Measurements from ENCODE around the gene MECP2.

Gene MECP2

DNA sequence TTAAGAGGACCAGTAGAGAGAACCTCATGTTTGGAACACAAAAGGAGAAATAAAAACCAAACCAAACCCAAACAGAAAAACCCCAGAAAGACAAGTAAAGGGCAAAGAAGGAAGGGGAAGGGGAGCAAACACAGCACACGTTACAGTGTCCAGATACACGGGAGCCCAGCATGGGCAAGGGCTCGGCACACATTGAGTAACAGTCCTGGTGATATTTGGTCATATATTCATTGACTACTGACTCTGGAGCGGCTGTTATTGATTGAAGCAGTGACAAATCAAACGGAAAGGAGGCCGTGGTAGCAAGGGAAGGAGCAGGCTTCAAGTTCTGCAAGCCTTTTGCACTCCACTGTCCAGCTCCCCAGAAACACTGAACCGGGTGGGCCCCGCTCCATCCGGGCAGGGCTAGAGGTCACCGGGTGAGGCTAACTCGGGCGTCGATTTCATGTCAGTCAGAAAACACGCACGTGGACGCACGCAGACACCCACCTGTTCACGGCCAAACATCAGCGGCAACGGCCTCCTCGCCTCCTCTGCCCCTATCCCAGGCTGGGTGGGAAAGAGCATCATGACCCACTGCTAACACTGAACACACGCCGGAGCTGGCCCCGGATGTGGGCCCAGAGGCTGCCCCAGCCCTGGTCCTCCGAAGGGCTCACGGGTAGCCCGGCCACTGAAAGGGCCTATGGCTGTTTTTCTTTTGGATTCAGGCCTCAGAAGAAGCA, 74.1 kb downstream of the MECP2 start:
- Histone ChIP-seq H3K36me3 (ENCODE audit: control insufficient read depth in 5 of 5, insufficient read depth in 5 of 5, low read length in 5 of 5) (peaks cover 0 to 15% (median 2%) of the 10 kb centered on the region in 5 donors), H3K4me1 (ENCODE audit: control insufficient read depth in 5 of 5, insufficient read depth in 5 of 5, low read length in 5 of 5) (peaks cover 2 to 24% (median 19%) of the 10 kb centered on the region in 5 donors), H3K27me3 (ENCODE audit: control insufficient read depth in 5 of 5, insufficient read depth in 4 of 5, low read length in 5 of 5) (peaks cover 4 to 29% (median 17%) of the 10 kb centered on the region in 5 donors), H3K9me3 (ENCODE audit: control insufficient read depth in 5 of 5, low read length in 5 of 5) (no peaks in the 10 kb centered on the region), H3K9ac (ENCODE audit: low read length in 5 of 5) (no peak overlapping the region), H3K4me3 (ENCODE audit: low read depth in 1 of 5, low read length in 5 of 5) (no peak overlapping the region), H3K27ac (ENCODE audit: low read depth, low read length) (no peak overlapping the region)

DNA sequence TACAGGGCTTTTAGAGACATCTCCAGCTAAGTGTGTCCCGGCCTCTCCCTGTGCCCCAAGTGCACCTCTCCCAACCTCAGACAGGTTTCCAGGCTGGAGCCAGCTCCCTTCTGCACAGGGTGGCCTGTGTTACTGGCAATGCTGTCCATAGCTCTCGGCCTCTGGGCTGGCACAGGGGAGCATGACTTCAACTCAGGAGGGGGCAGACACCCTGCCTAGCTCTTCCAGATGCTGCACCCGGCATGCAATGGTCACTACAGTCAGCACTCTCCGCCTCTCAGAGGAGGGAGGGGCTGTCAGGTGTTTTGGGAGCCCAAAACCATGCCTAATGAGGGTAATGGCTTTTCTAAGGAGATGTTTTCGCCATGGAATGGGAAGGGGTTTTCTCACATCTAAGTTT, 75.4 kb downstream of the MECP2 start:
- H3K36me3 ChIP-seq (ENCODE audit: control insufficient read depth in 5 of 5, insufficient read depth in 5 of 5, low read length in 5 of 5): peaks cover 0 to 17% (median 5%) of the 10 kb centered on the region in 5 donors
- no peak overlapping the region for H3K27ac ChIP-seq (ENCODE audit: low read depth, low read length)
- H3K9ac ChIP-seq (ENCODE audit: low read length in 5 of 5): no peak overlapping the region
- H3K4me1 ChIP-seq (ENCODE audit: control insufficient read depth in 5 of 5, insufficient read depth in 5 of 5, low read length in 5 of 5): peaks cover 2 to 30% (median 25%) of the 10 kb centered on the region in 5 donors
- no peaks in the 10 kb centered on the region for H3K9me3 ChIP-seq (ENCODE audit: control insufficient read depth in 5 of 5, low read length in 5 of 5)
- H3K4me3 ChIP-seq (ENCODE audit: low read depth in 1 of 5, low read length in 5 of 5): no peak overlapping the region
- peaks cover 4 to 26% (median 16%) of the 10 kb centered on the region in 5 donors for H3K27me3 ChIP-seq (ENCODE audit: control insufficient read depth in 5 of 5, insufficient read depth in 4 of 5, low read length in 5 of 5)

DNA sequence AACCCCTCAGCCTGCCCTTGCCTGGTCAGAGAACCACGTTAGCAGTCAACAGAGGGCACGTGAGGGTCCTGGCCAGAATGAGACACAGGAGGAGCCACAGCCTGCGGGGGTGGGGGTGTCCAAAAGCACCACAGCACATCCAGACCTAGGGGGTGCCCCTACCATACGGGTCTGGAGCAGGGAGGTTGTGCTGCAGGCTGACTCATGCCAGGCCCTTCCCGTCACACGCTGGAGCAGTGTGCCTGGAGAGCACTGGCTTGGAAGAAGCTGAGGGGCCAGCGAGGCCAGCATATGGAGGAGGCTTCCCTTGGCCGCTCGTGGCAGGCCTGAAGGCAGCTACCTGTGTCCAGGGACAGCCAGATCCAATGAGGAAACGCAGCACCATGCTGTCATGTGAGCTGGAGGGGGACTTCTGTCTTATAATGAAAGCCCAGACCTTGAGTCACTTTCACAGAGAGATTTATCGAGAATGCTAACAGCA, 76.3 kb downstream of the MECP2 start:
- H3K4me1 ChIP-seq (ENCODE audit: control insufficient read depth in 5 of 5, insufficient read depth in 5 of 5, low read length in 5 of 5): peaks cover 2 to 30% (median 25%) of the 10 kb centered on the region in 5 donors
- no peaks in the 10 kb centered on the region for H3K9me3 ChIP-seq (ENCODE audit: control insufficient read depth in 5 of 5, low read length in 5 of 5)
- peaks cover 2 to 30% (median 14%) of the 10 kb centered on the region in 5 donors for H3K27me3 ChIP-seq (ENCODE audit: control insufficient read depth in 5 of 5, insufficient read depth in 4 of 5, low read length in 5 of 5)
- peak overlapping the region; percentile 75 for H3K27ac ChIP-seq (ENCODE audit: low read depth, low read length)
- H3K4me3 ChIP-seq (ENCODE audit: low read depth in 1 of 5, low read length in 5 of 5): no peak overlapping the region
- H3K9ac ChIP-seq (ENCODE audit: low read length in 5 of 5): no peak overlapping the region
- peaks cover 0 to 19% (median 14%) of the 10 kb centered on the region in 5 donors for H3K36me3 ChIP-seq (ENCODE audit: control insufficient read depth in 5 of 5, insufficient read depth in 5 of 5, low read length in 5 of 5)

DNA sequence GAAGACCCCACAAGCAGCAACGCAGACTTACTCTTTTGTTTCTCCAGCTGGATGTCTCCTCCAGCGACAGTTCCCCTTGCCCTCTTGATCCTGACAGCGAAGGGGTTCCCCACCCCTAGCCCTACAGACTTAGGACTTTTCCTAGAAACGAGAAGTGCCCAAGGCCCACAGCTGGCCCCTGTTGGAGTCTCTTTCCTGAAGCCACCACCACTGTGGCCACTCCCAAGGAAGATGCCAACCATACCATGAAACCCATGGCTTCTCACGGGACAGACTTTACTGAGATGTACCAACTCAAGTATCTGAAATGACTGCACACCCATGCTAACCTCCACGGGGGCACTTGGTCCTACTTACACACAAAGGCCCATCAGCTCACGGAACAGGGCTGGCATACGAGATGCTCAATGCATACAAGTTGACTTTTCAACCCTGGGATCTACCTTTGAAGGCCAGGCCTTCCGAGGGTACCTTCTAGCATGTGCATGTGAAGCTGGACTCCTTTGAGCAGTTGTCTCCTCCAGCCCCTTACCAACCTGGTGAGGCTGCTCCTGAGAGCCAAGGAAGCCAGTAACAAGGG, 76.9 kb downstream of the MECP2 start:
- peak overlapping the region; percentile 75 for H3K27ac ChIP-seq (ENCODE audit: low read depth, low read length)
- peak overlapping the region; percentile 35 to 72 (median 52) for H3K4me3 ChIP-seq (ENCODE audit: low read depth in 1 of 5, low read length in 5 of 5)
- H3K9ac ChIP-seq (ENCODE audit: low read length in 5 of 5): peak overlapping the region in 4 of 5 donors; percentile 43 to 75 (median 70)
- H3K4me1 ChIP-seq (ENCODE audit: control insufficient read depth in 5 of 5, insufficient read depth in 5 of 5, low read length in 5 of 5): peaks cover 2 to 30% (median 25%) of the 10 kb centered on the region in 5 donors
- H3K36me3 ChIP-seq (ENCODE audit: control insufficient read depth in 5 of 5, insufficient read depth in 5 of 5, low read length in 5 of 5): peaks cover 0 to 25% (median 19%) of the 10 kb centered on the region in 5 donors
- peaks cover 0 to 34% (median 19%) of the 10 kb centered on the region in 5 donors for H3K27me3 ChIP-seq (ENCODE audit: control insufficient read depth in 5 of 5, insufficient read depth in 4 of 5, low read length in 5 of 5)
- H3K9me3 ChIP-seq (ENCODE audit: control insufficient read depth in 5 of 5, low read length in 5 of 5): no peaks in the 10 kb centered on the region

DNA sequence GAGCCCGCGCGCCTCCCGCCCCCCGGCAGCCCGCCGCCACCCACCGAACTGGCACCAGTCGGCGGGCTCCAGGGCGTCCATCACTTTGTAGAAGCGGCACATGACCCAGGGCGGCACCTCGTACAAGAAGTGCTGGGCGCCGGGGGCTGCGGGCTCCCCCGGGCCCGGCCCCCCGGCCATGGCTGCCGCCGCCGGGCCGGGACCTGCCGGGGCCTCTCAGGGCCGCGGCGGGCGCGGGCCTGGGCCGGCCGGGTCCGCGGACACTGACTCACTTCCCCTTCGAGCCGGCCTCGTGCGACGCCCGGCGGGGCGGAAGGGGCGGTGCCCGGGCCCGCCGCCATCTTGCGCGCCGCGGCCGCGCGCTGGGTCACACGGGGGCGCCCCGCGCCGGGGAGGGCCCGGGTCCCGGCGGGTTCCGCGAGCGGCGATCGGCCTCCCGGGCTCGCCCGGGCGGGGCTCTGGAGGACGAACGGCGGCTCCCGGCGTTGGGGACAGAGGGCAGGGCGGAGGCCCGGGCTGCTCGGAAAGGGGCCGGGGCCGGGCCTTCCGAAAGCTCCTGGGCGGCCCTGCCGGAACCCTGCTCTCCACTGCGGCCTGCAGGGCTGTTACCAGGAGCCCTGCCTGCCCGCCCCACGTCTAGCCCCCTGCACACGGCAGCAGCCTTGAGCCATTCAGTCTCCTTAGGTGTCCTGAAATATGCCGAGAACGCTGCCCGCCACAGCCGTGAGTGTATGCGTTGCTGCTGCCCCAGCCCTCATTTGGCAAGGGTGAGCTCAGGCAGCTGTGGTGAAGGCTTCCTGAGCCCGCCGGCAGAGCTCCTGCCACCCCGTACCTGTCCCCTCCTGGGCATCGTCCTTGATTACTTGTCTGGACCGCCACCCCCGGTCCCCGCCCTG, 77.6 kb downstream of the MECP2 start, which contains the start of gene IRAK1:
Gene IRAK1 (minus strand): TSS at position 270 of the 896 bp plus-strand sequence. CDS start 90 bp downstream, at position 180.
- H3K4me1 ChIP-seq (ENCODE audit: control insufficient read depth in 5 of 5, insufficient read depth in 5 of 5, low read length in 5 of 5): peaks cover 2 to 30% (median 25%) of the 10 kb centered on the region in 5 donors
- H3K27me3 ChIP-seq (ENCODE audit: control insufficient read depth in 5 of 5, insufficient read depth in 4 of 5, low read length in 5 of 5): peaks cover 0 to 32% (median 19%) of the 10 kb centered on the region in 5 donors

DNA sequence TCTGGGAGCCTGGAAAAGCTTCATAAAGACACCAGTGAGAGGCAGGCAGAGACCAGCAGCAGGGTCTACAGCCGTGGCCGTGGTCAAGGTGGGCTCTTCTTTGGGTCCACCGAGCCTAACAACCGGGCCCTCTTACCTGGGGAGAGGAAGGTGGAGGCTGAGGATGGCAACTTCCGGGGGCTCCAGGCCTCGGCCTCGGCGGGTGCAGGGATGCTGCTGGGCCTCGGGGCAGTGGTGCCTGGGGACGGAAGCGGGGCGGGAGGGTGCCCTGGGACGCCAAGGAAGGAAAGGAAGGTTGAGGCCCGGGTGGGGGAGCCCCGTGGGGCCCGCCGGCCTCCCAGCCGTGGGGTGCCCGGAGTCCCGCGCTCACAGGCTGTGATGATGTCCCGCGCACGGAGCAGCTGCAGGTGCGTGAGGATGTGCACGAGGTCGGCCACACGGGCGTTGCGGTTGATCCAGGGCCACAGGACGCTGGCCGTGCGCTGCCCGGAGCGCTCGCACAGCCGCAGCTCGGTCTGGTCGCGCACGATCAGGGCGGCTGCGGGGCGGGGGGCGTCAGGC, 78.4 kb downstream of the MECP2 start:
- Histone ChIP-seq H3K27ac (ENCODE audit: low read depth, low read length) (peak overlapping the region; percentile 30), H3K9me3 (ENCODE audit: control insufficient read depth in 5 of 5, low read length in 5 of 5) (no peaks in the 10 kb centered on the region), H3K9ac (ENCODE audit: low read length in 5 of 5) (peak overlapping the region in 4 of 5 donors; percentile 58 to 81 (median 77)), H3K4me1 (ENCODE audit: control insufficient read depth in 5 of 5, insufficient read depth in 5 of 5, low read length in 5 of 5) (peaks cover 2 to 30% (median 25%) of the 10 kb centered on the region in 5 donors), H3K36me3 (ENCODE audit: control insufficient read depth in 5 of 5, insufficient read depth in 5 of 5, low read length in 5 of 5) (peaks cover 0 to 33% (median 16%) of the 10 kb centered on the region in 5 donors), H3K27me3 (ENCODE audit: control insufficient read depth in 5 of 5, insufficient read depth in 4 of 5, low read length in 5 of 5) (peaks cover 0 to 28% (median 15%) of the 10 kb centered on the region in 5 donors), H3K4me3 (ENCODE audit: low read depth in 1 of 5, low read length in 5 of 5) (peak overlapping the region; percentile 50 to 68 (median 59))

More for the DNA sequence above, 77.6 kb downstream of the MECP2 start, which contains the start of gene IRAK1:
- H3K4me3 ChIP-seq (ENCODE audit: low read depth in 1 of 5, low read length in 5 of 5): peak within 1 kb of the TSS; percentile 50 to 72 (median 63)
- H3K36me3 ChIP-seq (ENCODE audit: control insufficient read depth in 5 of 5, insufficient read depth in 5 of 5, low read length in 5 of 5): peaks cover 0 to 32% (median 16%) of the 10 kb centered on the region in 5 donors
- peak within 1 kb of the TSS in 4 of 5 donors; percentile 58 to 81 (median 77) for H3K9ac ChIP-seq (ENCODE audit: low read length in 5 of 5)
- peak within 1 kb of the TSS; percentile 75 for H3K27ac ChIP-seq (ENCODE audit: low read depth, low read length)
- no peaks in the 10 kb centered on the region for H3K9me3 ChIP-seq (ENCODE audit: control insufficient read depth in 5 of 5, low read length in 5 of 5)

DNA sequence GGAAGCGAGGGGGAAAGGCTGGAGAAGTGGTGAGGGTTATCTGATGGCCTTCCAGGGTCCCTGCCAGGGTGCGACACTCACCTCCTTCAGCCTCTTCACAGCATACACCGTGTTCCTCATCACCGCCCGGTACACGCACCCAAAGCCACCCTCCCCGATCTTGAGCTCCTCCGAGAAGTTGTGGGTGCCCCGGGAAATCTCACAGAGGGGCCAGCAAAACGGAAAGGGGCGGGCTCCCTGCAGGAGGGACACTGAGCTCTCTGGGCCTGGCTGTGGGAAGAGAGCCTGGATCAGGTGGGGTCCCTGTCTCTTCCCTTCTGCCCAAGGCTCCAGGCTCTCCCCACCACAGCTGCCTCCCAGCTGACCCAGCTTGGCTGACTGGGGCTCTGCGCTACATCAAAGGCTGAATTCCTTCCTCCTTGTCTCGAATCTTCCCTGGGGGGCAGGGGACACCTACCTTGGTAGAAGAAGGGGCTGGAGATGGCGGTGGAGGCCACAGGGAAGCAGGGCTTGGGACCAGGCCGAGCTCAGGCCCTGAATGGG, 78.9 kb downstream of the MECP2 start:
- Histone ChIP-seq H3K36me3 (ENCODE audit: control insufficient read depth in 5 of 5, insufficient read depth in 5 of 5, low read length in 5 of 5) (peaks cover 0 to 33% (median 16%) of the 10 kb centered on the region in 5 donors), H3K9me3 (ENCODE audit: control insufficient read depth in 5 of 5, low read length in 5 of 5) (no peaks in the 10 kb centered on the region), H3K9ac (ENCODE audit: low read length in 5 of 5) (peak overlapping the region in 4 of 5 donors; percentile 58 to 81 (median 77)), H3K4me1 (ENCODE audit: control insufficient read depth in 5 of 5, insufficient read depth in 5 of 5, low read length in 5 of 5) (peaks cover 2 to 30% (median 25%) of the 10 kb centered on the region in 5 donors), H3K27ac (ENCODE audit: low read depth, low read length) (peak overlapping the region; percentile 30), H3K27me3 (ENCODE audit: control insufficient read depth in 5 of 5, insufficient read depth in 4 of 5, low read length in 5 of 5) (peaks cover 0 to 26% (median 16%) of the 10 kb centered on the region in 5 donors), H3K4me3 (ENCODE audit: low read depth in 1 of 5, low read length in 5 of 5) (peak overlapping the region; percentile 50 to 68 (median 59))

DNA sequence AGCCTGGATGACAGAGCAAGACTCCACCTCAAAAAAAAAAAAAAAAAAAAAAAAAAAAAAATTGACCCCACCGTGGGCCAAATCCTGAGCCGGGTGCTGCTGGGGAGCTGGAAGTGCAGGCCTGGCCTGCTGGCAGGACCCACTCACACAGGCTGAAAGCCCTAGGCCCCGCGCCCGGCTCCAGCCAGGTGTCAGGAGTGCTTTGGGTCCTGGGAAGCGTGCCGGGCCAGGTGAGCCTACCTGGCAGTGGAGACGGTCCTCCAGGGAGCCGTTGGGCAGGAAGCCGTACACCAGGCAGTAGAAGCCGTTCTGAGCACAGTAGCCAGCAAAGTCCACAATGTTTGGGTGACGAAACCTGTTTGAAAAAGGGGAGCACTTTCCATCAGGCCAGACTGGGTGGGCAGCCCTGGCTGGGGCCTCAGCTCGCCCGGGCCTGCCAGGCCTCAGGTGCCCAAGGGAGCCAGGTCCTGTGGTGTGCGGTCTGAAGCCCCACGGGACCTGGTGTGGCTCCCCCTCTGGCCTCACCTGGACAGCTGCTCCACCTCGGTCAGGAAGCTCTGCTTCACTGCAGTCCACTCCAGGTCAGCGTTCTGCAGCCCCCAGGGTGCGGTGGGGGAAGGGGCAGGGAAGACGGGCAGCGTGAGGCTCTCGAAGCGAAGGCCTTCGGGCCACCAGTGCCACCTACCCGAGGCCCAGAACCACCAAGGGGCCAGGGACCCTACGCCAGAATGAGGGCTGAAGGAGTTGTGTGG, 79.6 kb downstream of the MECP2 start:
- H3K4me3 ChIP-seq (ENCODE audit: low read depth in 1 of 5, low read length in 5 of 5): peak overlapping the region in 2 of 5 donors; percentile 59
- peaks cover 0 to 35% (median 16%) of the 10 kb centered on the region in 5 donors for H3K36me3 ChIP-seq (ENCODE audit: control insufficient read depth in 5 of 5, insufficient read depth in 5 of 5, low read length in 5 of 5)
- peaks cover 2 to 30% (median 25%) of the 10 kb centered on the region in 5 donors for H3K4me1 ChIP-seq (ENCODE audit: control insufficient read depth in 5 of 5, insufficient read depth in 5 of 5, low read length in 5 of 5)
- no peaks in the 10 kb centered on the region for H3K9me3 ChIP-seq (ENCODE audit: control insufficient read depth in 5 of 5, low read length in 5 of 5)
- peak overlapping the region in 1 of 5 donors; percentile 80 for H3K9ac ChIP-seq (ENCODE audit: low read length in 5 of 5)
- H3K27me3 ChIP-seq (ENCODE audit: control insufficient read depth in 5 of 5, insufficient read depth in 4 of 5, low read length in 5 of 5): peaks cover 0 to 28% (median 16%) of the 10 kb centered on the region in 5 donors
- H3K27ac ChIP-seq (ENCODE audit: low read depth, low read length): no peak overlapping the region

Data from subcutaneous abdominal adipose tissue (tissue), 5 donors.